GM18868 (cell line): ENCODE data around the gene DHRSX.
"Not testable (repeated sequence)": the region's sequence is repeated elsewhere in the genome, so short reads cannot be mapped to it uniquely, and the experiment has no call there.

Experiments
- ATAC-seq: cut with Tn5 transposase; IDR thresholded peaks from one replicate; pipeline ENCODE4 v1.9.1; 2021; ENCODE audit warnings: mild to moderate bottlenecking, moderate library complexity; ENCODE audit not compliant: unreplicated experiment

The DHRSX gene

GRCh38 chrX:2434270-2435163, 66.3 kb downstream of the DHRSX start:
- no peak for ATAC-seq

GRCh38 chrX:2432298-2432863, 68.4 kb downstream of the DHRSX start:
- ATAC-seq = no peak

- ATAC-seq = no peak
Measured at GRCh38 chrX:2430265-2430825, 70.4 kb downstream of the DHRSX start.

GRCh38 chrX:2427737-2428136, 73.0 kb downstream of the DHRSX start:
- no peak for ATAC-seq

- no peak for ATAC-seq
Measured at GRCh38 chrX:2427147-2427546, 73.6 kb downstream of the DHRSX start.

- no peak for ATAC-seq
Measured at GRCh38 chrX:2426289-2426882, 74.4 kb downstream of the DHRSX start.

GRCh38 chrX:2425286-2426071, 75.3 kb downstream of the DHRSX start:
- ATAC-seq = no peak

- ATAC-seq = no peak
Measured at GRCh38 chrX:2424317-2424716, 76.5 kb downstream of the DHRSX start.

- ATAC-seq = no peak
Measured at GRCh38 chrX:2423899-2424298, 76.9 kb downstream of the DHRSX start.

GRCh38 chrX:2423282-2423681, 77.5 kb downstream of the DHRSX start:
- ATAC-seq = no peak

GRCh38 chrX:2419418-2419817, 81.4 kb downstream of the DHRSX start:
- not testable (repeated sequence) for ATAC-seq

- no peak for ATAC-seq
Measured at GRCh38 chrX:2418000-2418399, 82.8 kb downstream of the DHRSX start.

- ATAC-seq = no peak
Measured at GRCh38 chrX:2416851-2417604, 83.7 kb downstream of the DHRSX start.

- no peak for ATAC-seq
Measured at GRCh38 chrX:2414384-2414783, 86.4 kb downstream of the DHRSX start.

- ATAC-seq = no peak
Measured at GRCh38 chrX:2413969-2414368, 86.8 kb downstream of the DHRSX start.

- ATAC-seq = no peak
Measured at GRCh38 chrX:2412131-2412530, 88.6 kb downstream of the DHRSX start.

- no peak for ATAC-seq
Measured at GRCh38 chrX:2410279-2411020, 90.3 kb downstream of the DHRSX start.

GRCh38 chrX:2409796-2410195, 91.0 kb downstream of the DHRSX start:
- no peak for ATAC-seq

GRCh38 chrX:2408856-2409255, 91.9 kb downstream of the DHRSX start:
- no peak for ATAC-seq
